A549 (cell line): ENCODE results near the gene ANKRD40. TPM values are rescaled to one million over a fixed set of nuclear protein-coding genes. Genes with fewer than 3 reads are reported as not detected.

Experiments
- ATAC-seq, 2 experiments: fragments of 200-7000 bp in 1 of 2; fragments of >200 bp in 1 of 2; cut with Nextera tagmentation in 1 of 2; cut with Tn5 transposase in 1 of 2; 3 replicates each; pipeline versions ENCODE4 v1.8.0 to v1.9.1; 2018 to 2020; ENCODE audit warnings: mild to moderate bottlenecking in 1 of 2, moderate library complexity in 1 of 2
- CTCF ChIA-PET: fragments of 300-600 bp; sonication (Branson Sonifier 250); formaldehyde crosslinking; extraction: SDS; loops from one replicate; lab custom pipeline; 2021; ENCODE audit warnings: antibody characterized with exemption, inconsistent platforms; lab: Yijun Ruan, JAX
- POLR2A ChIA-PET: fragments of 350-600 bp; formaldehyde crosslinking; extraction: SDS; loops from one replicate; lab custom pipeline; 2021; ENCODE audit warnings: antibody characterized with exemption, inconsistent platforms; lab: Yijun Ruan, JAX
- DNase-seq, 2 experiments: peaks; one replicate each; pipeline versions ENCODE4 v3.0.0 to v3.0.0-alpha.2; 2011 to 2016; ENCODE audit warnings: low read depth in 1 of 2, low spot score in 1 of 2
- FAIRE-seq: peaks from 2 replicates; lab custom pipeline; 2011; peaks lifted over from hg19 to GRCh38; lab: Jason Lieb, UNC
- H3K27ac ChIP-seq, 2 experiments: fragments of >200 bp; sonication (Bioruptor Twin); formaldehyde crosslinking; 3 replicates each; pipeline ENCODE4 v1.5.1; 2016 to 2017
- H3K4me1 ChIP-seq: fragments of >200 bp; sonication (Bioruptor Twin); formaldehyde crosslinking; 3 replicates; pipeline ENCODE4 v1.6.1; 2016
- H3K4me2 ChIP-seq: fragments of >200 bp; sonication (Bioruptor Twin); formaldehyde crosslinking; 3 replicates; pipeline ENCODE4 v1.6.1; 2016
- H3K4me3 ChIP-seq: fragments of >200 bp; sonication (Bioruptor Twin); formaldehyde crosslinking; 3 replicates; pipeline ENCODE4 v1.5.1; 2016
- H3K9me3 ChIP-seq: fragments of >200 bp; sonication (Bioruptor Twin); formaldehyde crosslinking; 3 replicates; pipeline ENCODE4 v1.6.1; 2016
- ATOH8 ChIP-seq: fragments of 250-450 bp; sonication (Bioruptor Pico); IDR thresholded peaks from 2 replicates; pipeline ENCODE4 v1.5.0; 2020; ENCODE audit warnings: low read depth, mild to moderate bottlenecking, moderate library complexity
- BCL3 ChIP-seq: fragments of >200 bp; sonication (Bioruptor Twin); formaldehyde crosslinking; IDR thresholded peaks from 3 replicates; pipeline ENCODE4 v1.6.1; 2016
- BHLHE40 ChIP-seq: IDR thresholded peaks from 2 replicates; pipeline ENCODE4 v1.6.1; 2012; ENCODE audit warnings: low read depth, low read length, inconsistent platforms
- CHD4 ChIP-seq: fragments of 200-600 bp; sonication (generic); IDR thresholded peaks from 2 replicates; pipeline ENCODE4 v1.6.1; 2016; ENCODE audit warnings: antibody characterized with exemption, mild to moderate bottlenecking, borderline replicate concordance
- ESRRA ChIP-seq: fragments of 150-350 bp; IDR thresholded peaks from 2 replicates; pipeline ENCODE4 v1.6.1; 2014; ENCODE audit warnings: mild to moderate bottlenecking, low read length, borderline replicate concordance
- FOSL2 ChIP-seq, 2 experiments: fragments of 450-650 bp in 1 of 2; fragments of >200 bp in 1 of 2; sonication (Bioruptor Twin) in 1 of 2; formaldehyde crosslinking; IDR thresholded peaks; 2 replicates each; pipeline versions ENCODE4 v1.5.0 to v1.6.1; 2016 to 2020; ENCODE audit warnings: mild to moderate bottlenecking in 1 of 2, moderate library complexity in 1 of 2
- FOXS1 ChIP-seq: fragments of 250-450 bp; sonication (Bioruptor Pico); IDR thresholded peaks from 2 replicates; pipeline ENCODE4 v1.5.0; 2020; ENCODE audit warnings: mild to moderate bottlenecking, moderate library complexity
- GATA3 ChIP-seq: IDR thresholded peaks from 2 replicates; pipeline ENCODE4 v1.6.1; 2012; ENCODE audit warnings: borderline replicate concordance
- HDAC2 ChIP-seq: fragments of 200-600 bp; sonication (generic); IDR thresholded peaks from 2 replicates; pipeline ENCODE4 v1.6.1; 2016
- HMGXB4 ChIP-seq: fragments of 250-450 bp; sonication (Bioruptor Pico); IDR thresholded peaks from 2 replicates; pipeline ENCODE4 v1.5.0; 2021; ENCODE audit warnings: mild to moderate bottlenecking, moderate library complexity, borderline replicate concordance
- HOXB13 ChIP-seq: fragments of 250-450 bp; sonication (Bioruptor Pico); IDR thresholded peaks from 2 replicates; pipeline ENCODE4 v1.5.0; 2020; ENCODE audit warnings: low read depth, mild to moderate bottlenecking, moderate library complexity
- JUN ChIP-seq, 2 experiments: fragments of >200 bp; sonication (Bioruptor Twin); formaldehyde crosslinking; IDR thresholded peaks; 2 replicates in 1 of 2; 3 replicates in 1 of 2; pipeline ENCODE4 v1.6.1; 2016 to 2017
- MAX ChIP-seq: IDR thresholded peaks from 2 replicates; pipeline ENCODE4 v1.6.1; 2012
- MAZ ChIP-seq: fragments of 150-350 bp; IDR thresholded peaks from 2 replicates; pipeline ENCODE4 v1.6.1; 2014; ENCODE audit warnings: antibody characterized with exemption, low read depth, low read length, borderline replicate concordance
- NFE2L2 ChIP-seq: fragments of 150-350 bp; conservative IDR thresholded peaks from 2 replicates; pipeline ENCODE4 v1.6.1; 2014; ENCODE audit warnings: low read length
- NPAS2 ChIP-seq: fragments of 250-450 bp; sonication (Bioruptor Pico); IDR thresholded peaks from 2 replicates; pipeline ENCODE4 v1.8.0; 2022; ENCODE audit warnings: mild to moderate bottlenecking, moderate library complexity, borderline replicate concordance
- NR3C1 ChIP-seq: fragments of >200 bp; sonication (Bioruptor Twin); formaldehyde crosslinking; IDR thresholded peaks from 3 replicates; pipeline ENCODE4 v1.6.1; 2017
- PHF8 ChIP-seq: fragments of 200-600 bp; sonication (generic); IDR thresholded peaks from 2 replicates; pipeline ENCODE4 v1.6.1; 2016; ENCODE audit warnings: low read depth, mild to moderate bottlenecking, antibody characterized with exemption, moderate library complexity, borderline replicate concordance
- POLR2A ChIP-seq: IDR thresholded peaks from 2 replicates; pipeline ENCODE4 v1.6.1; 2012; ENCODE audit warnings: mild to moderate bottlenecking, low read length
- RAD21 ChIP-seq, 2 experiments: fragments of >200 bp in 1 of 2; sonication (Bioruptor Twin) in 1 of 2; formaldehyde crosslinking in 1 of 2; IDR thresholded peaks in 1 of 2; conservative IDR thresholded peaks in 1 of 2; 2 replicates in 1 of 2; 3 replicates in 1 of 2; pipeline ENCODE4 v1.6.1; 2012 to 2018; ENCODE audit warnings: inconsistent platforms in 1 of 2
- RARB ChIP-seq: fragments of 250-450 bp; sonication (Bioruptor Pico); IDR thresholded peaks from 2 replicates; pipeline ENCODE4 v1.8.0; 2021; ENCODE audit warnings: mild to moderate bottlenecking, moderate library complexity
- RCOR1 ChIP-seq: fragments of 150-350 bp; IDR thresholded peaks from 2 replicates; pipeline ENCODE4 v1.6.1; 2014; ENCODE audit warnings: antibody characterized with exemption, low read length, low read depth
- RNF2 ChIP-seq: fragments of 200-600 bp; sonication (generic); IDR thresholded peaks from 2 replicates; pipeline ENCODE4 v1.6.1; 2016; ENCODE audit warnings: low read depth, mild to moderate bottlenecking, antibody characterized with exemption, moderate library complexity, borderline replicate concordance
- USF2 ChIP-seq: fragments of 450-650 bp; IDR thresholded peaks from 2 replicates; pipeline ENCODE4 v1.6.1; 2014; ENCODE audit warnings: antibody characterized with exemption
- ZFP36 ChIP-seq: fragments of 450-650 bp; IDR thresholded peaks from 2 replicates; pipeline ENCODE4 v1.6.1; 2014; ENCODE audit warnings: borderline replicate concordance; ENCODE audit not compliant: partially characterized antibody
- ZSCAN20 ChIP-seq: fragments of 250-450 bp; sonication (Bioruptor Pico); IDR thresholded peaks from 2 replicates; pipeline ENCODE4 v1.8.0; 2022; ENCODE audit warnings: mild to moderate bottlenecking, moderate library complexity
- WGBS: methylation state at CpG from one replicate; pipeline ENCODE4 v1.1.6; 2017; ENCODE audit errors: missing lambda C conversion rate; 5-methylcytosine and 5-hydroxymethylcytosine counted together
- polyA plus RNA-seq, 4 experiments: library from polyadenylated mRNA; depleted of rRNA in 3 of 4; stranded (reverse); fragments of >200 nt; fragmentation: RNase III in 1 of 4; extraction: RNeasy Plus Mini Kit Qiagen cat#74134 plus additional on column Dnase treatment in 1 of 4; gene quantifications; 2 replicates in 3 of 4; 3 replicates in 1 of 4; pipeline ENCODE4 v1.2.3, GENCODE V29; 2011 to 2017

ANKRD40 gene
- polyA plus RNA-seq, 2 of the 4 experiments (the other 2 are of a cell fraction), result 50.1 to 84.3 TPM

- TF ChIP-seq MAZ, result no peak
- no peak for TF ChIP-seq BHLHE40
- no peak for TF ChIP-seq FOSL2 (IDR thresholded peaks at IDR 0.05)
- peak; percentile 34; the same call in 1 of the 2 replicates for TF ChIP-seq FOSL2 (CRISPR knock-in tag; IDR thresholded peaks at IDR 0.05)
- no peak for TF ChIP-seq HOXB13 (CRISPR knock-in tag)
- no peak for TF ChIP-seq NFE2L2
- 0 out of 2 replicates have a peak, but pooled peaks have one; percentile 33 for TF ChIP-seq RARB (CRISPR knock-in tag)
- TF ChIP-seq RAD21 (conservative IDR thresholded peaks at IDR 0.05 in 1 of 2, IDR thresholded peaks at IDR 0.05 in 1 of 2), result no peak; a peak in 1 of 5 replicates
- no peak for TF ChIP-seq BCL3
- TF ChIP-seq MAX, result no peak; the same call in 1 of the 2 replicates
- no peak for TF ChIP-seq PHF8
- TF ChIP-seq RCOR1, result no peak
Measured at GRCh38 chr17:50689956-50690886, 17.5 kb downstream of the ANKRD40 start (continued).

- FAIRE-seq (no peak), ATAC-seq (peak; percentile 5 to 6; a peak in 3 of 6 replicates), DNase-seq (peak in 1 of 2 experiments; percentile 76)
- Histone ChIP-seq H3K9me3 (no peaks in the 10 kb centered on the region), H3K4me3 (no peak overlapping the region), H3K4me1 (peaks cover 98% of the 10 kb centered on the region), H3K4me2 (peak overlapping the region; percentile 77), H3K27ac (peak overlapping the region; percentile 97 to 98)
- TF ChIP-seq GATA3 (peak; percentile 12; the same call in 1 of the 2 replicates), ATOH8 (CRISPR knock-in tag) (no peak), RNF2 (no peak), MAX (peak; percentile 63), NR3C1 (no peak), USF2 (no peak), HOXB13 (CRISPR knock-in tag) (no peak), FOXS1 (no peak), JUN (IDR thresholded peaks at IDR 0.05) (peak in 1 of 2 experiments; percentile 39; a peak in 1 of 5 replicates), ZFP36 (no peak), HDAC2 (no peak), NPAS2 (CRISPR knock-in tag) (no peak), CHD4 (no peak), ESRRA (no peak), FOSL2 (IDR thresholded peaks at IDR 0.05) (no peak), FOSL2 (CRISPR knock-in tag; IDR thresholded peaks at IDR 0.05) (peak; percentile 74), HMGXB4 (CRISPR knock-in tag) (no peak), POLR2A (no peak), ZSCAN20 (CRISPR knock-in tag) (no peak)
- CTCF ChIA-PET, result interaction anchor here (1.1 to 52.6 kb wide), 5 partner anchors 3 to 142 kb away, joined by 3 to 2097 read pairs (median 783); partner anchors contain the start of genes ABCC3 and SPATA20
- POLR2A ChIA-PET, result interaction anchor here (10.9 kb wide), 1 partner anchor 51 kb away, joined by 147 read pairs; no protein-coding TSS in a partner anchor
- 13% methylated on average over 4 of the region's 4 CpGs for WGBS
Measured at GRCh38 chr17:50689251-50689650, 18.5 kb downstream of the ANKRD40 start.
